HEK293 (cell line): Measurements from ENCODE around the gene CDC14B.

Source experiments
- CTCF ChIA-PET: fragments of 350-600 bp; formaldehyde crosslinking; extraction: SDS; loops from one replicate; lab custom pipeline; 2021; ENCODE audit warnings: antibody characterized with exemption; lab: Yijun Ruan, JAX
- POLR2A ChIA-PET: fragments of 300-600 bp; formaldehyde crosslinking; extraction: SDS; loops from one replicate; lab custom pipeline; 2020; ENCODE audit warnings: antibody characterized with exemption, inconsistent platforms; lab: Yijun Ruan, JAX
- H3K27ac ChIP-seq: fragments of 200-500 bp; sonication (Bioruptor generic); 2 replicates; pipeline ENCODE4 v1.5.1; 2014; ENCODE audit warnings: low read depth, low read length, control low read depth, inconsistent platforms; ENCODE audit errors: extremely low read depth
- H3K36me3 ChIP-seq, 2 experiments: fragments of 200-500 bp in 1 of 2; sonication (Bioruptor generic) in 1 of 2; 1 replicate in 1 of 2; 2 replicates in 1 of 2; pipeline ENCODE4 v1.5.1; 2014 to 2017; ENCODE audit warnings: inconsistent platforms in 2 of 2, low read length in 2 of 2; ENCODE audit not compliant: control insufficient read depth in 2 of 2, insufficient read depth in 1 of 2
- H3K4me1 ChIP-seq: fragments of 200-500 bp; sonication (Bioruptor generic); 2 replicates; pipeline ENCODE4 v1.5.1; 2014; ENCODE audit warnings: mild to moderate bottlenecking, low read length, inconsistent platforms; ENCODE audit not compliant: control insufficient read depth, insufficient read depth
- H3K4me3 ChIP-seq: 2 replicates; pipeline ENCODE4 v1.5.1; 2011; ENCODE audit warnings: low read depth, mild to moderate bottlenecking, control low read depth, low read length, moderate library complexity
- H3K9me3 ChIP-seq: fragments of 200-500 bp; sonication (Bioruptor generic); 2 replicates; pipeline ENCODE4 v1.5.1; 2014; ENCODE audit warnings: low read depth, low read length, inconsistent platforms; ENCODE audit not compliant: control insufficient read depth, insufficient read depth
- ATF2 ChIP-seq: fragments of 450-650 bp; formaldehyde crosslinking; IDR thresholded peaks from 2 replicates; pipeline ENCODE4 v1.5.1; 2016; ENCODE audit warnings: missing biosample characterization, missing genetic modification characterization, low read depth
- FEZF1 ChIP-seq: fragments of 450-650 bp; formaldehyde crosslinking; IDR thresholded peaks from 2 replicates; pipeline ENCODE4 v1.5.1; 2016; ENCODE audit warnings: missing biosample characterization, missing genetic modification characterization
- GLIS1 ChIP-seq: fragments of 450-650 bp; formaldehyde crosslinking; IDR thresholded peaks from 2 replicates; pipeline ENCODE4 v1.5.1; 2016; ENCODE audit warnings: missing biosample characterization, missing genetic modification characterization
- PRDM10 ChIP-seq: fragments of 450-650 bp; formaldehyde crosslinking; IDR thresholded peaks from 2 replicates; pipeline ENCODE4 v1.5.1; 2016; ENCODE audit warnings: missing biosample characterization, missing genetic modification characterization
- PRDM4 ChIP-seq: fragments of 450-650 bp; formaldehyde crosslinking; IDR thresholded peaks from 2 replicates; pipeline ENCODE4 v1.5.1; 2017; ENCODE audit warnings: missing biosample characterization, missing genetic modification characterization
- SP7 ChIP-seq: fragments of 450-650 bp; formaldehyde crosslinking; IDR thresholded peaks from 2 replicates; pipeline ENCODE4 v1.5.1; 2016; ENCODE audit warnings: missing biosample characterization, missing genetic modification characterization
- ZNF174 ChIP-seq: fragments of 450-650 bp; formaldehyde crosslinking; IDR thresholded peaks from 2 replicates; pipeline ENCODE4 v1.5.0; 2017; ENCODE audit warnings: missing biosample characterization, mild to moderate bottlenecking, missing genetic modification characterization
- ZNF629 ChIP-seq: fragments of 450-650 bp; formaldehyde crosslinking; IDR thresholded peaks from 2 replicates; pipeline ENCODE4 v1.5.1; 2017; ENCODE audit warnings: missing biosample characterization, missing genetic modification characterization

CDC14B gene

GRCh38 chr9:96603305-96604003 lies 16.2 kb downstream of the CDC14B start:
- POLR2A ChIA-PET: no interaction called here
- CTCF ChIA-PET: interaction anchor here (1.7 kb wide), 1 partner anchor 14 kb away, joined by 5 read pairs; no protein-coding TSS in a partner anchor
- Histone ChIP-seq H3K4me1 (no peaks in the 10 kb centered on the region), H3K9me3 (no peaks in the 10 kb centered on the region), H3K4me3 (no peak overlapping the region), H3K27ac (no peak overlapping the region), H3K36me3 (no peaks in the 10 kb centered on the region)
- no peak for TF ChIP-seq ZNF174 (tag by site-specific recombination)
- TF ChIP-seq PRDM10: peak; percentile 58

- no peak overlapping the region for H3K27ac ChIP-seq
- ChIA-PET CTCF (interaction anchor here (0.6 to 1.0 kb wide), 2 partner anchors 157 to 339 kb away, joined by 3 read pairs; no protein-coding TSS in a partner anchor), POLR2A (no interaction called here)
- H3K9me3 ChIP-seq: no peaks in the 10 kb centered on the region
- 0 out of 2 replicates have a peak, but pooled peaks have one; percentile 30 for TF ChIP-seq ZNF629 (tag by site-specific recombination)
- peak; percentile 70 for TF ChIP-seq ATF2
- TF ChIP-seq FEZF1 (tag by site-specific recombination): no peak
- no peaks in the 10 kb centered on the region for H3K4me1 ChIP-seq
- no peaks in the 10 kb centered on the region for H3K36me3 ChIP-seq
- H3K4me3 ChIP-seq: no peak overlapping the region
These were observed 20.3 kb downstream of the CDC14B start for GRCh38 chr9:96599298-96599697.

GRCh38 chr9:96596601-96597111 lies 23.0 kb downstream of the CDC14B start:
- Histone ChIP-seq H3K4me1 (no peaks in the 10 kb centered on the region), H3K9me3 (no peaks in the 10 kb centered on the region), H3K36me3 (no peaks in the 10 kb centered on the region), H3K27ac (no peak overlapping the region), H3K4me3 (no peak overlapping the region)
- ChIA-PET POLR2A (interaction anchor here (0.6 kb wide), 1 partner anchor 43 kb away, joined by 5 read pairs; no protein-coding TSS in a partner anchor), CTCF (interaction anchor here (0.6 to 0.7 kb wide), 3 partner anchors 21 to 1411 kb away, joined by 3 read pairs; no protein-coding TSS in a partner anchor)
- TF ChIP-seq SP7 (peak; percentile 83), PRDM4 (tag by site-specific recombination) (no peak), GLIS1 (tag by site-specific recombination) (peak; percentile 34; the same call in 1 of the 2 replicates)
